Measurements from ENCODE around the gene CTNND2.
A peak's percentile ranks its signal among the peaks of the same experiment; 100 is the strongest.
"Not testable (repeated sequence)": the region's sequence is repeated elsewhere in the genome, so short reads cannot be mapped to it uniquely, and the experiment has no call there.

Gene CTNND2

DNA sequence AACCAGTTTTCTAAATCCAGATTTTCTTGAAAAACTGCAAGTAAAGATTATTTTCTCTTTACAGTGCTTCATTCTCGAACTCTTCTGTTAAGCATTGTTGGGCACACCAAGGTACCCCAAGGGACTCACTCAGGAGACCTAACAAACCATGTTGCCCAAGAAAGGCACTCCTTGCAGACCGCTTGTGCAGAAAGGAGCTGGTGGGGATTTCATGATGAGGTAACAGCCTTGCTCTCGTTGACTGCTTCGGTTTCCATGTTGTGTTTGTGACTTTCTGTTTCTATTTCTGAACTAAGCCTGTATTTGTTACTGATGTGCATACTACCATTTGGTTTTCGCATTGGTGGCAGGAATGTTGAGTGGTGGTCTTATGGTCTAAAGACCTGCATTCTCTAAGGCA lies 876.6 kb downstream of the CTNND2 start:
- DNase-seq (ENCODE audit: low read depth), result no peak

DNA sequence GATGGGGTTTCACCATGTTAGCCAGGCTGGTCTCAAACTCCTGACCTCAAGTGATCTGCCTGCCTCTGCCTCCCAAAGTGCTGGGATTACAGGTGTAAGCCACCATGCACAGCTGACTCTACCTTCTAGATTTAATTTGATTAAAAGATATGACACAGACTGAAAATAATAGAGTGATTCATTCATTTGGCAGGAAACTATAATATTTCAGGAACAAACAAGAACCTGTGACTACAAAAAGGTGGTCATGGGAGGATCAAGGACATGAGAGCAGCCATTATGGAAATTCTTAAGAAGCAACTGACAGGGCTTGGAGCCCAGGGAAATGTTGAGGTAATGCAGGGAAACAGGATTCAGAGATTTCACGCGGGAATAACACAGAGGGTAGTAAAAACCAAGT lies 877.7 kb downstream of the CTNND2 start:
- no peak for DNase-seq (ENCODE audit: low read depth)

DNA sequence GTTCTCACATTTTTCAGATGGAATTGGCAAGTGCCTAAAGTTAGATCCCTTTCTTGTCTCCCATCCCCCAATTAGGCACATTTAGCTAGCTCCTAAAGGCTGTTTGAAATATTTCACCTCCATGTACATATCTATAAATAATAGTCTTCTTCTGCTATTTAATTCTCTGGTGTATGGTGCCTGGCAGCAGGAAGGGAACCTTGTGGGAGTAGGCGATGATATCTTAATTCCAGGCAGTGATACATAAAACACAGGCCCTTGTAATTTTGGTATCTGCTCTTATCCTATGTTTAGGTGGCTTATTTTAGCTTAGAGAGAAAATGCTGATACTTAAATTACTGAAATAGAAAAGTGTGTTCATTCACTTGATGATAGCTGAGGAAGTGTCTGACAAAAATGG lies 880.3 kb downstream of the CTNND2 start:
- no peak for DNase-seq (ENCODE audit: low read depth)

- DNase-seq (ENCODE audit: low read depth), result no peak
Observed at GRCh38 chr5:11013793-11014192, 890.5 kb downstream of the CTNND2 start.

- DNase-seq (ENCODE audit: low read depth), result no peak
Observed at GRCh38 chr5:11012295-11012694, 892.0 kb downstream of the CTNND2 start.

DNA sequence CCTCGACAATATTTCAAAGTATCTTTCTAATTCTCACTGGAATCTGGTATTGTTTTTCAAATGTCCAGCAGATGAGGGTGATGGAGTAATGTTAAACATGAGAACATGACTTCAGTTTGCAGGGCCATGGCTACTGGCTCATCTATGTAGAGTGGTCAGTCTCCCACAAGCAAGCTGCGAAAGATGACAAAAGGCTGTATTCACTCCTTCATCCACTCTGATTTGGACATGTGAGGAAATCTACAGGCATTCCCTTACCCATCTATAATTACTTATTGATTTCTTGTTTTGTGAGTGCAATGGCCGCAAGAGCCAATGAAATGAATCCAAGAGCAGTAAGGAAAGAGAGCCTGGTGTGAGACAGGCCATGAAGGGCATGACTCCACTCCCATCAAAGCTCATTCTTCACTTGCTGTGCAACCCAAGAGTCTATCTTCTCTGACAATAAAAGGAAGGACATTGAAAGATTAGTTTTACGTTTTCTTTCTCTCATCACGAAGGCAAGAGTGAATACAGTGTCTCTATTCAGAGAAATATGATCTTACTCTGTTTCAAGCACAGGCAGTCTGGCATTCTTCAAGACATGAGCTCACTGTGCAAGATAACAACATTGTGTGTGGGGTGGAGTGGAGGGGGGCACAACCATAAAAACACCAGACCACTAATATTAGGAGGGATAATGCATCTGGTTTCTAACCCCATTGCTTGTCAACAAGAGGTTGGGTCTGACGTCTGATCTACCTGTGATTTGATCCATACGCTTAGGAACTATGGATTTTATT lies 893.6 kb downstream of the CTNND2 start:
- DNase-seq (ENCODE audit: low read depth), result no peak

GRCh38 chr5:11009576-11009975 lies 894.7 kb downstream of the CTNND2 start:
- DNase-seq (ENCODE audit: low read depth), result no peak

- no peak for DNase-seq (ENCODE audit: low read depth)
Observed at GRCh38 chr5:11007269-11007870, 896.9 kb downstream of the CTNND2 start.

GRCh38 chr5:11004523-11004922 lies 899.7 kb downstream of the CTNND2 start:
- not testable (repeated sequence) for DNase-seq (ENCODE audit: low read depth)

DNA sequence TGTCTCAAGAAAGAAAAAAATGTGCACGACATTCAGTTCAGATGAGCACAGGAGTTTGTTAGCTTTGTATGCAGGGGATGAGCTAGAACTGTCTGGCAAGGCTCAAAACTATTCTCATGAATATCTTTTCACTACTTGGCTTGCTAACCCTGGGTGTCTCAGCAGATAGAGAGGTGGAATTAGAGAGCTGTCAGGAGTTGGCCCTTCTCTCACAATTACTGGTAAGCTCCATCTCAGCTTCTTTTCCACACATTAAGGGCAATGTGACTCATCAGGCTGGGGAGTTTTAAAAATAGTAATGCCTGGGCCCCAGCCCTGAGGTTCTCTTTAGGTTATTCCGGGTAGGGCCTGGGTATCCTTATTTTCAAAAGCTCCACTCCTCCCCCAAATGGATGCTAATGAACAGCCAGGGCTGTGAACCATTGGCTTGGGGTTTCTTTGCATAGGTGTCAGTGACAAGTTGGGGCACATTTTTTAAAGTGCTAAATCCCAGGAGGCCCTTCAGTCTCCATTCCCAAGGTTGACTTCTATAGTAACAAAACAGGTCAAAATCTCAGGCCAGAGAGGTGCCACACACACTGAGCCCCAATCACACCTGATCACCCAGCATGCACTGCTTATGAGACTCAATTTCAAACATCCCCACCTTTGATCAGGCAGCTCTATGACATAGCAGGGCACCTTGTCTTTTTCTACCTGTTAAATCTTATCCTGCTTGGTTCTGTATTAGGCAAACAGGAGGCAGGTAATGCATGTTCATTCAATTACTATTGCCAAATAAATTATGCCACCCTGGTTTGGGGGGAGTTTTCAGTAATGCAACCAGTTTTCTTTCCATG lies 903.5 kb downstream of the CTNND2 start:
- no peak for DNase-seq (ENCODE audit: low read depth)

- no peak for DNase-seq (ENCODE audit: low read depth)
Observed at GRCh38 chr5:10999714-11000113, 904.5 kb downstream of the CTNND2 start.

- DNase-seq (ENCODE audit: low read depth), result no peak
Observed at GRCh38 chr5:10995891-10996290, 908.4 kb downstream of the CTNND2 start.

- no peak for DNase-seq (ENCODE audit: low read depth)
Observed at GRCh38 chr5:10994091-10994986, 909.9 kb downstream of the CTNND2 start.

GRCh38 chr5:10990634-10991033 lies 913.6 kb downstream of the CTNND2 start:
- DNase-seq (ENCODE audit: low read depth), result no peak

DNA sequence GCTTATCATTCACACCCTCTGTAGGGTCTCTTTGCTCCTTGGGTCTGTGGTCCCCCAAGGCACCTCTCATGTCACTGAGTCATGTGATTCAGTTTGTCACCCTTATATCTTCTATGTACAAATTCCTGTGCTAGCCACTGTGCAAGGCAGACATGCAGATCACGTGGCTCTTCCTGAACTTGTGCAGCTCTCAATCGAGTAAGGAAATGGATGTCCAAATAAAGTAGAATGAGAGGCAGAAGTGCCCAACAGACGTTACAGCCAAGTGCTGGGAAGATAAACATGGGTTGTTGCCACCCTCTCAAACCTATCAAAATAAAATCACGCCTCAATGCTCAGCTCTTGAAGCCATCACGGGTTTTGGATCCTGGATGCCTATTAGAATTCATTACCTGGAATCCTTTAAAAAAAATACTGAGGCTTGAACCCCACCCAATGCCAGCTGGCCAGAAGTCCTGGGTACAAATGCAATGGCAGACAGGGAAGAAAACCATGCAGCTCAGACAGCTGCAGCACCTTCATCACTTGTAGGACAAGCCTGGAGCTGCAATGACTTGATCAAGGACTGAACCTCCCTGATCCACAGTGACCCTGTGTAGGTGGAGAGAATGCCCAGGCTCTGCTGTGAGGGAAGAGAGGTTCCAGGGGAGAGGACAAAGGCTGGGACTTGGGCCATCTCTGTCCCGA lies 914.5 kb downstream of the CTNND2 start:
- no peak for DNase-seq (ENCODE audit: low read depth)

DNA sequence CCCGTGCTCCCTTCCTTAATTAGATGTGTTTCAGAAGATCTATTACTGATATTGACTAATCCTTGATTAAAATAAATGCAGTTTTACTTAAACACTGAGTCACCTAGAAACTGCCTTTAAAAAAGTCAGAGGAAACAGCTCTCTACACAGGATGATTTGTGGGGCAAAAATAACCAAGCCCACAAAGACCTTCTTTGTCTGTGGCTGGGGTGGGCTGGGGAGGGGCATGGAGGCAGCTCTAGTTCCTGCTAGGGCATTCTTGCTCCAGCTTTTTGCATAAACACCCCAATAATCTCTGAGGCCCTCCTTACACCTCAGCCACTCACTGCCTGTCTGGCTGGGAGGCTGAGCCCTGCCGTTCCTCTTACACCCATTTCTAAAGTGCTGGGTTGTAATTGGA lies 915.6 kb downstream of the CTNND2 start:
- DNase-seq (ENCODE audit: low read depth), result no peak

GRCh38 chr5:10987925-10988504 lies 916.2 kb downstream of the CTNND2 start:
- DNase-seq (ENCODE audit: low read depth), result peak; percentile 50

- DNase-seq (ENCODE audit: low read depth), result no peak
Observed at GRCh38 chr5:10987276-10987924, 916.8 kb downstream of the CTNND2 start.

DNA sequence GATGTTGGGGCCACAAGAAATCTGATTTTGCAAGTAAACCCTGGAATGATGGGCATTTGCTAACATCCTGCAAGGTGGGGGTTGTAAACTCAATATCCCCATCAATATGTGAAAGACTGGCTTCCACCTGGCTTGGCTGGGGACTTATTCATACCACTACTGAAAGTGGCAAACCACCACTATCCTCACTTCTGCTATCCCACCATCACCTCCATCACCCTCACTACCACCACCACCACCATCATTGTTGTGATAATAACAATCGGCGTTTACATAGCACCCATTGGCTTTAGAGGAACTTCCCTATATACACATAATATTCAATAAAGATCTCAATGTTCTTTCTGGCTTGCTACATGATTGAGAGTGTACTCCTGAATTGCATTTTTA lies 918.5 kb downstream of the CTNND2 start:
- DNase-seq (ENCODE audit: low read depth), result no peak

DNA sequence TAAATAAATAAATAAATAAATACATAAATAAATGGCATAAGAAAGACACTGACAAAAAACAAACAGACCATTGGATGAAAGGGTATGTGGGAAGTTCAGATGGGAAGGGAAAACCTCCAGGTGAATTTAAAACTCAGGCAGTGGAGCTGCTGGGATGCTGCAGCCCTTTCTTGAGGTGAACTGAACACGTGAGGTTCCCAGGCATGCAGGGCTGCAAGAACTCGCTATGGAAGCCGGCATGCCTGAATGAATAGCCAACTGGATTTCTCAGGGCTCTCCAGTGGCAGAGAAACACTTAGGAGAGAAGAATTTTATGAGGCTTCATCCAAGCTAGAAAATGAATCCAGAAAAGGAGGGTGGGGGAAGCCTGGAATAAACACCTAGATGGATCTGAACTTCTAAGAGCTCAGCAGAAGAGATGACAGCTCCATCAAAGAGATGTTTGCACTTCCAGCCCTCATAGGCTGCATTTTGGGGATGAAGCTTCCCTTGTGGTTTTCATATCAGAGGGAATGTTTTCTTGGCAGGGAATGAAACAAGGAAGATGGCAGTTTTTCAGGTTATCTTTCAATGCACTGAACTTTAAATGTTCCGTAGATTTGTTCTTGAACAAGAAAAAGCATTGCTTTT lies 919.0 kb downstream of the CTNND2 start:
- DNase-seq (ENCODE audit: low read depth), result no peak

Data from stimulated activated CD8-positive, alpha-beta memory T cell treated with anti-CD3 and anti-CD28 coated beads, Interleukin-4, amount 100 ng/mL, for 24 hours (primary cell).